GM10847 (cell line): ENCODE results near the gene ACOT4.

Experiments
- POLR2A ChIP-seq: IDR thresholded peaks from 2 replicates; pipeline ENCODE4 v1.6.1; 2011; ENCODE audit not compliant: insufficient read length; ENCODE audit errors: extremely low read depth

The ACOT4 gene

GRCh38 chr14:73645248-73645610, 53.6 kb downstream of the ACOT4 start:
- no peak for TF ChIP-seq POLR2A
